H1 (cell line): ENCODE results near the gene STAT3. TPM values are rescaled to one million over a fixed set of nuclear protein-coding genes. Genes with fewer than 3 reads are reported as not detected.
A peak's percentile ranks its signal among the peaks of the same experiment; 100 is the strongest.

ENCODE experiments used
- BRCA1 ChIP-seq: IDR thresholded peaks from 2 replicates; pipeline ENCODE4 v1.6.1; 2012; ENCODE audit warnings: low read depth, low read length, improper control_type of control experiment
- GTF2F1 ChIP-seq: IDR thresholded peaks from 2 replicates; pipeline ENCODE4 v1.6.1; 2012; ENCODE audit warnings: low read depth, low read length, improper control_type of control experiment, borderline replicate concordance
- KDM1A ChIP-seq: fragments of 200-600, 300-600 bp; sonication (generic); IDR thresholded peaks from 2 replicates; pipeline ENCODE4 v1.7.1; 2016; ENCODE audit warnings: mild to moderate bottlenecking, low read length, borderline replicate concordance
- NANOG ChIP-seq: IDR thresholded peaks from 2 replicates; pipeline ENCODE4 v1.6.1; 2011; ENCODE audit warnings: low read length, low read depth, mild to moderate bottlenecking, inconsistent platforms; ENCODE audit not compliant: insufficient read depth, poor library complexity, severe bottlenecking
- NRF1 ChIP-seq: IDR thresholded peaks from 2 replicates; pipeline ENCODE4 v1.6.1; 2011; ENCODE audit warnings: mild to moderate bottlenecking, low read depth, low read length, improper control_type of control experiment
- PHF8 ChIP-seq: fragments of 200-600 bp; sonication (generic); conservative IDR thresholded peaks from 2 replicates; pipeline ENCODE4 v1.7.1; 2012; ENCODE audit warnings: low read depth, mild to moderate bottlenecking, inconsistent platforms, low read length, moderate library complexity
- RAD21 ChIP-seq, 2 experiments: IDR thresholded peaks in 1 of 2; conservative IDR thresholded peaks in 1 of 2; 2 replicates each; pipeline ENCODE4 v1.6.1; 2011; ENCODE audit warnings: low read depth in 2 of 2, low read length in 2 of 2, improper control_type of control experiment in 1 of 2, inconsistent platforms in 1 of 2, mild to moderate bottlenecking in 1 of 2, moderate library complexity in 1 of 2
- SP4 ChIP-seq: IDR thresholded peaks from 2 replicates; pipeline ENCODE4 v1.6.1; 2012; ENCODE audit warnings: low read length, inconsistent platforms
- YY1 ChIP-seq: IDR thresholded peaks from 2 replicates; pipeline ENCODE4 v1.6.1; 2011; ENCODE audit warnings: low read depth, mild to moderate bottlenecking, low read length
- polyA plus RNA-seq, 7 experiments: library from polyadenylated mRNA; depleted of rRNA in 3 of 7; stranded (reverse) in 5 of 7; unstranded in 2 of 7; fragments of >200 nt in 5 of 7; fragments of 200-250 nt in 2 of 7; gene quantifications; 1 replicate in 5 of 7; 2 replicates in 1 of 7; 4 replicates in 1 of 7; pipeline versions ENCODE4 v1.2.1 to v1.2.3, GENCODE V29; 2011 to 2013; ENCODE audit warnings: missing spikeins in 2 of 7, mixed read lengths in 2 of 7
- total RNA-seq: library from RNA; stranded (reverse); fragmentation: NEBNext Ultra II Directional; extraction: Animal tissue kit (Norgen Biotek cat#: 25700); gene quantifications from 2 replicates; pipeline ENCODE4 v1.2.1, GENCODE V29; 2021

Gene STAT3
- total and polyA plus RNA-seq, 2 of the 8 experiments (the other 6 are each of a cell fraction or from before 2014, with no cell fraction given) = 38.4 to 94.1 TPM

- no peak for TF ChIP-seq BRCA1
- TF ChIP-seq PHF8 = no peak
- no peak for TF ChIP-seq NRF1
- no peak for TF ChIP-seq NANOG
- TF ChIP-seq YY1 = peak; percentile 70
- no peak for TF ChIP-seq GTF2F1
- no peak for TF ChIP-seq SP4
- peak; percentile 99 to 100 for TF ChIP-seq RAD21 (IDR thresholded peaks at IDR 0.05 in 1 of 2, conservative IDR thresholded peaks at IDR 0.05 in 1 of 2; ENCODE audit: low read depth in 2 of 2, low read length in 2 of 2)
- TF ChIP-seq KDM1A = no peak
Observed at GRCh38 chr17:42322382-42323267, 65.6 kb downstream of the STAT3 start (continued).
